ENCODE results near the gene EMD. TPM values are rescaled to one million over a fixed set of nuclear protein-coding genes. Genes with fewer than 3 reads are reported as not detected.
A peak's percentile ranks its signal among the peaks of the same experiment; 100 is the strongest.

Gene EMD
- total and polyA plus RNA-seq, 2 of the 13 experiments (the other 11 are each of a cell fraction or from before 2014, with no cell fraction given), result 14.5 to 14.9 TPM

- TF ChIP-seq HNRNPLL (IDR thresholded peaks at IDR 0.05; ENCODE audit: low read depth, low read length, poor library complexity, severe bottlenecking) (peak; percentile 95), PPARG (CRISPR knock-in tag; conservative IDR thresholded peaks at IDR 0.05) (no peak), ZFP37 (CRISPR knock-in tag; IDR thresholded peaks at IDR 0.05; ENCODE audit: borderline replicate concordance) (no peak), CSRNP1 (CRISPR knock-in tag; IDR thresholded peaks at IDR 0.05) (no peak), ARID3A (IDR thresholded peaks at IDR 0.05; ENCODE audit: low read depth, low read length) (no peak), ZFP36L2 (CRISPR knock-in tag; IDR thresholded peaks at IDR 0.05) (no peak), RARA (CRISPR knock-in tag; IDR thresholded peaks at IDR 0.05) (no peak), NONO (IDR thresholded peaks at IDR 0.05) (no peak), NONO (CRISPR knock-in tag; conservative IDR thresholded peaks at IDR 0.05) (peak; percentile 44), ZNF296 (CRISPR knock-in tag; conservative IDR thresholded peaks at IDR 0.05) (no peak), TFDP1 (CRISPR knock-in tag; IDR thresholded peaks at IDR 0.05; ENCODE audit: borderline replicate concordance) (peak; percentile 52; the same call in 1 of the 2 replicates), ZNF703 (CRISPR knock-in tag; IDR thresholded peaks at IDR 0.05; ENCODE audit: borderline replicate concordance) (no peak), HDAC6 (IDR thresholded peaks at IDR 0.05; ENCODE audit: low read depth, low read length) (no peak), TAF1 (CRISPR knock-in tag; IDR thresholded peaks at IDR 0.05) (peak; percentile 51; the same call in 1 of the 2 replicates), MZF1 (CRISPR knock-in tag; IDR thresholded peaks at IDR 0.05; ENCODE audit: borderline replicate concordance) (no peak), SSRP1 (CRISPR knock-in tag; IDR thresholded peaks at IDR 0.05) (no peak), CBX2 (IDR thresholded peaks at IDR 0.05; ENCODE audit: low read depth, low read length) (no peak), CBX2 (CRISPR knock-in tag; IDR thresholded peaks at IDR 0.05; ENCODE audit: low read depth) (no peak), ZNF550 (CRISPR knock-in tag; IDR thresholded peaks at IDR 0.05; ENCODE audit: borderline replicate concordance) (no peak), GATAD2A (CRISPR knock-in tag; IDR thresholded peaks at IDR 0.05) (no peak), ZNF12 (CRISPR knock-in tag; IDR thresholded peaks at IDR 0.05) (no peak), ZBTB37 (CRISPR knock-in tag; IDR thresholded peaks at IDR 0.05) (no peak)
These were observed at the start of gene EMD (continued) for GRCh38 chrX:154378799-154379568.
